Mesothelial cell of epicardium (in vitro differentiated cells): ENCODE data around the gene KCNQ5. TPM values are rescaled to one million over a fixed set of nuclear protein-coding genes. Genes with fewer than 3 reads are reported as not detected.

Experiments
- DNase-seq, 2 experiments: peaks; one replicate each; pipeline ENCODE4 v3.0.0; 2021; ENCODE audit warnings: low spot score in 2 of 2; ENCODE audit not compliant: unreplicated experiment in 2 of 2
- H3K27ac Mint-ChIP-seq: 2 replicates; pipeline ENCODE4 v1.8.0; 2021; ENCODE audit warnings: mixed read lengths
- H3K27me3 Mint-ChIP-seq: 2 replicates; pipeline ENCODE4 v1.8.0; 2021; ENCODE audit warnings: low read depth, mixed read lengths
- H3K36me3 Mint-ChIP-seq: 2 replicates; pipeline ENCODE4 v1.8.0; 2021; ENCODE audit warnings: mixed read lengths
- H3K4me1 Mint-ChIP-seq: 2 replicates; pipeline ENCODE4 v1.8.0; 2021; ENCODE audit warnings: mixed read lengths
- H3K4me3 Mint-ChIP-seq: 2 replicates; pipeline ENCODE4 v1.8.0; 2021; ENCODE audit warnings: mild to moderate bottlenecking, moderate library complexity, mixed read lengths
- H3K9me3 Mint-ChIP-seq: 2 replicates; pipeline ENCODE4 v1.8.0; 2021; ENCODE audit warnings: mixed read lengths
- CTCF ChIP-seq: fragments of 200-600 bp; sonication (generic); IDR thresholded peaks from one replicate; pipeline ENCODE4 v1.5.0; 2021; ENCODE audit warnings: antibody characterized with exemption; ENCODE audit not compliant: unreplicated experiment
- total RNA-seq: library from RNA; stranded (reverse); gene quantifications from 3 replicates; pipeline ENCODE4 v1.2.1, GENCODE V29; 2021

Gene KCNQ5
- total RNA-seq, 1 donor from 2014 or later, result 4.8 TPM

DNA sequence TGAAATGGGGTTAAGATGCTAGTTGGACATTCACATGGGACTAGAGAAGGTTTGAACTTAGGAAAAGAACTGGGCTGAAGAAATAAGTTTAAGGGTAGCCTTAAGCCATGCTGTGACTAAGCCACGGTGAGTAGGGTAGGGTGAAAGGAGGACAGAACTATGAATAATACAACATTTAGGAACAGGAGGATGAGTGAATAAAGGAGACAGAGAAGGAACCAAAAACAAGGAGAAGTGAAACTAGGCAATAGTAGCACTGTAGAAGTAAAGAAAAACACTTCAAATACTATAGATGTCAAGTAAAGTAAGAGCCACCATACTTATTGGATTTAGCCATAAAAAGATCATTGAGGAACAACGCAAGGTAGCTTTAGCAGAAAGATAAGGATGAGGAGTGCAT, 111.2 kb downstream of the KCNQ5 start:
- Mint-ChIP-seq H3K9me3 (no peaks in the 10 kb centered on the region), H3K4me1 (no peaks in the 10 kb centered on the region), H3K27me3 (no peaks in the 10 kb centered on the region), H3K36me3 (no peaks in the 10 kb centered on the region), H3K27ac (no peak overlapping the region), H3K4me3 (no peak overlapping the region)
- TF ChIP-seq CTCF, result no peak
- DNase-seq, result no peak

- Mint-ChIP-seq H3K27ac (no peak overlapping the region), H3K9me3 (no peaks in the 10 kb centered on the region), H3K4me3 (no peak overlapping the region), H3K27me3 (no peaks in the 10 kb centered on the region), H3K36me3 (no peaks in the 10 kb centered on the region), H3K4me1 (no peaks in the 10 kb centered on the region)
- TF ChIP-seq CTCF, result no peak
- no peak for DNase-seq
These were observed 116.2 kb downstream of the KCNQ5 start for GRCh38 chr6:72738091-72738490.

- no peak for DNase-seq
- Mint-ChIP-seq H3K4me1 (no peaks in the 10 kb centered on the region), H3K9me3 (no peaks in the 10 kb centered on the region), H3K27me3 (no peaks in the 10 kb centered on the region), H3K4me3 (no peak overlapping the region), H3K27ac (peak overlapping the region; percentile 26), H3K36me3 (no peaks in the 10 kb centered on the region)
- no peak for TF ChIP-seq CTCF
These were observed 117.5 kb downstream of the KCNQ5 start for GRCh38 chr6:72739368-72739779.

GRCh38 chr6:72740135-72740534, 118.3 kb downstream of the KCNQ5 start:
- no peaks in the 10 kb centered on the region for H3K36me3 Mint-ChIP-seq
- H3K4me3 Mint-ChIP-seq, result no peak overlapping the region
- no peak overlapping the region for H3K27ac Mint-ChIP-seq
- no peak for TF ChIP-seq CTCF
- H3K9me3 Mint-ChIP-seq, result no peaks in the 10 kb centered on the region
- DNase-seq, result no peak
- H3K27me3 Mint-ChIP-seq, result no peaks in the 10 kb centered on the region
- peaks cover 2% of the 10 kb centered on the region for H3K4me1 Mint-ChIP-seq

GRCh38 chr6:72741083-72741482, 119.2 kb downstream of the KCNQ5 start:
- Mint-ChIP-seq H3K9me3 (no peaks in the 10 kb centered on the region), H3K4me3 (no peak overlapping the region), H3K27ac (no peak overlapping the region), H3K27me3 (no peaks in the 10 kb centered on the region), H3K36me3 (no peaks in the 10 kb centered on the region), H3K4me1 (peaks cover 12% of the 10 kb centered on the region)
- no peak for DNase-seq
- TF ChIP-seq CTCF, result no peak
